SK-N-SH (cell line): ENCODE results near the gene ASTL. TPM values are rescaled to one million over a fixed set of nuclear protein-coding genes. Genes with fewer than 3 reads are reported as not detected.
A peak's percentile ranks its signal among the peaks of the same experiment; 100 is the strongest.

Source experiments
- CTCF ChIA-PET: fragments of 300-600, 350-600 bp; formaldehyde crosslinking; extraction: SDS; loops from one replicate; lab custom pipeline; 2021; lab: Yijun Ruan, JAX
- POLR2A ChIA-PET: fragments of 350-600 bp; sonication (Branson Sonifier 250); formaldehyde crosslinking; extraction: SDS; loops from one replicate; lab custom pipeline; 2020; ENCODE audit warnings: antibody characterized with exemption, inconsistent platforms; lab: Yijun Ruan, JAX
- DNase-seq: peaks from one replicate; pipeline ENCODE4 v3.0.0; 2012
- H2AFZ ChIP-seq: fragments of 200-600 bp; sonication (generic); 2 replicates; pipeline ENCODE4 v1.8.1; 2016; ENCODE audit warnings: antibody characterized with exemption, mild to moderate bottlenecking, low read depth
- H3F3A ChIP-seq: fragments of 200-600 bp; sonication (generic); replicated peaks from 2 replicates; pipeline ENCODE3; 2016; ENCODE audit warnings: antibody characterized with exemption, mild to moderate bottlenecking; ENCODE audit not compliant: insufficient read depth
- H3K27ac ChIP-seq, 2 experiments: fragments of 200-500 bp in 1 of 2; fragments of 200-600 bp in 1 of 2; sonication (Bioruptor generic) in 1 of 2; sonication (generic), shearing (Covaris generic) in 1 of 2; 2 replicates each; pipeline versions ENCODE4 v1.5.1 to v1.6.1; 2014 to 2016; ENCODE audit warnings: low read depth in 2 of 2, inconsistent platforms in 1 of 2, low read length in 1 of 2, mild to moderate bottlenecking in 1 of 2, mixed read lengths in 1 of 2
- H3K27me3 ChIP-seq: fragments of 200-600 bp; sonication (generic), shearing (Covaris generic); 2 replicates; pipeline ENCODE4 v1.6.1; 2016; ENCODE audit warnings: mixed run types; ENCODE audit not compliant: insufficient read depth
- H3K36me3 ChIP-seq, 2 experiments: fragments of 200-500 bp in 1 of 2; fragments of 200-600 bp in 1 of 2; sonication (Bioruptor generic) in 1 of 2; sonication (generic) in 1 of 2; replicated peaks in 1 of 2; 2 replicates each; pipeline versions ENCODE3 to v1.5.1; 2014 to 2016; ENCODE audit warnings: low read length in 1 of 2, mild to moderate bottlenecking in 1 of 2; ENCODE audit not compliant: insufficient read depth in 2 of 2, control insufficient read depth in 1 of 2
- H3K4me1 ChIP-seq, 2 experiments: fragments of 200-500 bp in 1 of 2; fragments of 200-600 bp in 1 of 2; sonication (Bioruptor generic) in 1 of 2; sonication (generic), shearing (Covaris generic) in 1 of 2; 2 replicates each; pipeline versions ENCODE4 v1.5.1 to v1.6.1; 2014 to 2016; ENCODE audit warnings: low read depth in 1 of 2, low read length in 1 of 2, mixed run types in 1 of 2; ENCODE audit not compliant: insufficient read depth in 2 of 2, control insufficient read depth in 1 of 2
- H3K4me2 ChIP-seq: fragments of 200-600 bp; sonication (generic), shearing (Covaris generic); 2 replicates; pipeline ENCODE4 v1.6.1; 2017; ENCODE audit warnings: mixed run types
- H3K4me3 ChIP-seq, 2 experiments: fragments of 200-500 bp in 1 of 2; fragments of 200-600 bp in 1 of 2; sonication (Bioruptor generic) in 1 of 2; sonication (generic), shearing (Covaris generic) in 1 of 2; 2 replicates each; pipeline versions ENCODE4 v1.5.1 to v1.8.1; 2014 to 2016; ENCODE audit warnings: low read depth in 2 of 2, inconsistent platforms in 1 of 2, low read length in 1 of 2, mild to moderate bottlenecking in 1 of 2, mixed read lengths in 1 of 2, moderate library complexity in 1 of 2
- H3K79me2 ChIP-seq: fragments of 200-600 bp; sonication (generic); 2 replicates; pipeline ENCODE4 v1.8.1; 2017; ENCODE audit warnings: mild to moderate bottlenecking; ENCODE audit not compliant: insufficient read depth
- H3K9ac ChIP-seq: fragments of 200-600 bp; sonication (generic); 2 replicates; pipeline ENCODE4 v1.6.1; 2017; ENCODE audit warnings: mixed run types
- H3K9me2 ChIP-seq: fragments of 200-600 bp; sonication (generic); 2 replicates; pipeline ENCODE4 v1.6.1; 2017; ENCODE audit warnings: mixed run types
- H3K9me3 ChIP-seq: fragments of 200-600 bp; sonication (generic); 2 replicates; pipeline ENCODE4 v1.6.1; 2017; ENCODE audit warnings: mixed run types, mild to moderate bottlenecking, moderate library complexity
- H4K20me1 ChIP-seq: fragments of 200-600 bp; sonication (generic); 2 replicates; pipeline ENCODE4 v1.6.1; 2017; ENCODE audit warnings: mild to moderate bottlenecking, mixed run types; ENCODE audit not compliant: insufficient read depth
- EP300 ChIP-seq, 2 experiments: IDR thresholded peaks; 2 replicates each; pipeline versions ENCODE4 v1.4.0 to v1.6.1; 2012; ENCODE audit warnings: borderline replicate concordance in 1 of 2, low read depth in 1 of 2, low read length in 1 of 2
- FOSL2 ChIP-seq: IDR thresholded peaks from 2 replicates; pipeline ENCODE4 v1.4.0; 2012; ENCODE audit warnings: low read depth, mild to moderate bottlenecking, moderate library complexity, borderline replicate concordance
- FOXJ3 ChIP-seq: sonication (generic); formaldehyde crosslinking; IDR thresholded peaks from 2 replicates; pipeline ENCODE4 v1.5.1; 2020; ENCODE audit warnings: mild to moderate bottlenecking, missing genetic modification reagents
- GABPA ChIP-seq: IDR thresholded peaks from 2 replicates; pipeline ENCODE4 v1.4.0; 2012; ENCODE audit warnings: low read depth, mild to moderate bottlenecking
- JUND ChIP-seq: IDR thresholded peaks from 2 replicates; pipeline ENCODE4 v1.4.0; 2012
- MEF2A ChIP-seq: IDR thresholded peaks from 2 replicates; pipeline ENCODE4 v1.4.0; 2012; ENCODE audit warnings: low read depth, borderline replicate concordance
- MXI1 ChIP-seq: IDR thresholded peaks from 2 replicates; pipeline ENCODE4 v1.6.1; 2012; ENCODE audit warnings: mild to moderate bottlenecking, low read depth, low read length, improper control_type of control experiment
- NFIC ChIP-seq: IDR thresholded peaks from 2 replicates; pipeline ENCODE4 v1.4.0; 2012; ENCODE audit warnings: borderline replicate concordance
- NRF1 ChIP-seq: IDR thresholded peaks from 2 replicates; pipeline ENCODE4 v1.6.1; 2012; ENCODE audit warnings: low read depth, mild to moderate bottlenecking, low read length
- POLR2AphosphoS5 ChIP-seq: IDR thresholded peaks from 2 replicates; pipeline ENCODE4 v1.6.1; 2012; ENCODE audit warnings: low read depth, low read length
- RAD21 ChIP-seq: IDR thresholded peaks from 2 replicates; pipeline ENCODE4 v1.6.1; 2012; ENCODE audit warnings: mild to moderate bottlenecking, low read length
- RXRA ChIP-seq: IDR thresholded peaks from 2 replicates; pipeline ENCODE4 v1.4.0; 2012; ENCODE audit warnings: low read depth, mild to moderate bottlenecking, borderline replicate concordance
- SIN3A ChIP-seq: IDR thresholded peaks from 2 replicates; pipeline ENCODE4 v1.6.1; 2012; ENCODE audit warnings: low read depth, mild to moderate bottlenecking, low read length, moderate library complexity, borderline replicate concordance
- WGBS: methylation state at CpG from one replicate; pipeline ENCODE4 v1.1.6; 2017; ENCODE audit warnings: low lambda C conversion rate; 5-methylcytosine and 5-hydroxymethylcytosine counted together
- polyA plus RNA-seq, 3 experiments: library from polyadenylated mRNA; depleted of rRNA; stranded (reverse); fragments of >200 nt; gene quantifications; 2 replicates each; pipeline ENCODE4 v1.2.3, GENCODE V29; 2012
- TF ChIP-seq, protein P1 (sequence below): fragments of 150-350 bp; IDR thresholded peaks from 2 replicates; pipeline ENCODE4 v1.6.1; 2016; ENCODE audit warnings: mild to moderate bottlenecking, low read depth, low read length
- TF ChIP-seq, protein P2 (sequence below): IDR thresholded peaks from 2 replicates; pipeline ENCODE4 v1.6.1; 2012; ENCODE audit warnings: mild to moderate bottlenecking, low read depth, low read length, moderate library complexity
- TF ChIP-seq, protein P3 (sequence below): IDR thresholded peaks from 2 replicates; pipeline ENCODE4 v1.4.0; 2012; ENCODE audit warnings: low read depth

Gene ASTL
- polyA plus RNA-seq, 1 of the 3 experiments (the other 2 are of a cell fraction), result not detected

DNA sequence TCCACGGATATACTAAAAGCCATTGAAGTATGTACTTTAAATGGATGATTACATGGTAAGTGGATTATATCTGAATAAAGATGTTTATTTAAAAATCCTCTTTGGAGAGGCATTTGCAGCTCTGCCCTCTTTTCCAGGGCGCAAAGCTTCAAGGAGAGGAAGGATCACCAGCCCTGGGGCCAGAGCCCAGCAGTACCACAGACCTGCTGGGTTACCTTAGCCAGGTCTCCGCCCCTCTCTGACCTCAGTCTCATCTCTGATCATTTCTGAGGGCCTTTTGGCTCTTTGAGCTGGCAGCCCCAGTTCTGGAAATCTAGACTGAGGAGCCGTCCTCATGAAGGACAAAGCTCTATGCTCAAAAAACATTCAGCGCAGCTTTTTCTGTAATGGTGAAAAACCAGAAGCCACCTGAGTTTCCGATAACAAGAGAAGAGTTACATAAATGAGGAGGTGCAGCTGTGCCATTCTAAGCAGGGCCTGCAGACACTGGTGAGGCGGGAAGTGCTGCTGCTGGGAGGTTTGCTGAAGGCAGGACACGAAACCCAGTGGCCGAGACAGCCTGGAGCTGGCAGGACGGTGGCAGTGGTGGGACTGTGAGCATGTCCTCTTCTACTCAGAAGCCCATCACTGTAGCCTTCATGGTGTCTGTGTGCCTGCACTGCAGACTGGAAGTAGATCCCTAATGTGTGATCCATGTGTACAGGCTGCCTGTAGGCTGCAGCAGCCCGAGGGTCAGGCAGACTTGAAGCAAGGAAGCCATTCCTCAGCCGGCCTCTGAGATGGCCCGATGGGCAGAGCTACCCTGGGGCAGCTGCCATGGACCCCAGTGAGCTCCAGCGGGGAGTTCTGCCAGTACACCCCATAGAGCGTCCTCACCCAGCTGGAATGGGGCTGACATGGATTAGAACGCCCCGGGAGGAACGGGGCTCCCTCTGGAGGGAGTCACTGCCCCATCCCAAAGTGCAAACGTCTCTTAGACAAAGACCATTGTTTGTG is 49.7 kb downstream of the ASTL start (continued):
- TF ChIP-seq, protein P1, sequence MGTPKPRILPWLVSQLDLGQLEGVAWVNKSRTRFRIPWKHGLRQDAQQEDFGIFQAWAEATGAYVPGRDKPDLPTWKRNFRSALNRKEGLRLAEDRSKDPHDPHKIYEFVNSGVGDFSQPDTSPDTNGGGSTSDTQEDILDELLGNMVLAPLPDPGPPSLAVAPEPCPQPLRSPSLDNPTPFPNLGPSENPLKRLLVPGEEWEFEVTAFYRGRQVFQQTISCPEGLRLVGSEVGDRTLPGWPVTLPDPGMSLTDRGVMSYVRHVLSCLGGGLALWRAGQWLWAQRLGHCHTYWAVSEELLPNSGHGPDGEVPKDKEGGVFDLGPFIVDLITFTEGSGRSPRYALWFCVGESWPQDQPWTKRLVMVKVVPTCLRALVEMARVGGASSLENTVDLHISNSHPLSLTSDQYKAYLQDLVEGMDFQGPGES, result no peak

DNA sequence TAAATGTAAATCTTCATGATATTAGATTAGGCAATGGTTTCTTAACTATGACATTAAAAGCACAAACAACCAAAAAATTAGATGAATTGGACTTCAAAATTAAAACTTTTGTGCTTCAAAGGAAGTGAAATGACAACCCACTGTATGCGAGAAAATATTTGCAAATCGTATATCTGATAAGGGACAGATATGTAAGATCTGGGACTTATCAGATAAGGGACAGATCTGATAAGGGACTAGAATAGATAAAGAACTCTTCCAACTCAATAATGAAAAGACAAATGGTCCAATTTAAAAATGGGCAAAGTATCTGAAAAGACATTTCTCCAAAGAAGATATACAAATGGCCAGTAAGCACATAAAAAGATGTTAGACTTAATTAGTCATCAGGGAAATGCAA is 51.2 kb downstream of the ASTL start:
- H3K4me1 ChIP-seq, result peaks cover 0 to 49% of the 10 kb centered on the region in 2 experiments; a peak in 1 of 4 replicates
- CTCF ChIA-PET, result interaction anchor here (1.0 kb wide), 1 partner anchor 88 kb away, joined by 3 read pairs; no protein-coding TSS in a partner anchor
- H3K79me2 ChIP-seq, result no peaks in the 10 kb centered on the region
- POLR2A ChIA-PET, result no interaction called here
- H3K27me3 ChIP-seq, result no peaks in the 10 kb centered on the region
- no peak overlapping the region for H3K9ac ChIP-seq
- H3K9me3 ChIP-seq, result no peaks in the 10 kb centered on the region
- H3K4me2 ChIP-seq, result no peak overlapping the region
- DNase-seq, result no peak
- H3F3A ChIP-seq, result no peaks in the 10 kb centered on the region
- TF ChIP-seq POLR2AphosphoS5, result no peak
- no peak for TF ChIP-seq RXRA
- no peak for TF ChIP-seq GABPA
- no peaks in the 10 kb centered on the region for H4K20me1 ChIP-seq
- WGBS, result 58% methylated on average over 2 of the region's 2 CpGs
- H3K9me2 ChIP-seq, result no peaks in the 10 kb centered on the region
- H3K27ac ChIP-seq, result no peak overlapping the region
- H3K4me3 ChIP-seq, result no peak overlapping the region
- no peak overlapping the region for H2AFZ ChIP-seq
- no peaks in the 10 kb centered on the region for H3K36me3 ChIP-seq

DNA sequence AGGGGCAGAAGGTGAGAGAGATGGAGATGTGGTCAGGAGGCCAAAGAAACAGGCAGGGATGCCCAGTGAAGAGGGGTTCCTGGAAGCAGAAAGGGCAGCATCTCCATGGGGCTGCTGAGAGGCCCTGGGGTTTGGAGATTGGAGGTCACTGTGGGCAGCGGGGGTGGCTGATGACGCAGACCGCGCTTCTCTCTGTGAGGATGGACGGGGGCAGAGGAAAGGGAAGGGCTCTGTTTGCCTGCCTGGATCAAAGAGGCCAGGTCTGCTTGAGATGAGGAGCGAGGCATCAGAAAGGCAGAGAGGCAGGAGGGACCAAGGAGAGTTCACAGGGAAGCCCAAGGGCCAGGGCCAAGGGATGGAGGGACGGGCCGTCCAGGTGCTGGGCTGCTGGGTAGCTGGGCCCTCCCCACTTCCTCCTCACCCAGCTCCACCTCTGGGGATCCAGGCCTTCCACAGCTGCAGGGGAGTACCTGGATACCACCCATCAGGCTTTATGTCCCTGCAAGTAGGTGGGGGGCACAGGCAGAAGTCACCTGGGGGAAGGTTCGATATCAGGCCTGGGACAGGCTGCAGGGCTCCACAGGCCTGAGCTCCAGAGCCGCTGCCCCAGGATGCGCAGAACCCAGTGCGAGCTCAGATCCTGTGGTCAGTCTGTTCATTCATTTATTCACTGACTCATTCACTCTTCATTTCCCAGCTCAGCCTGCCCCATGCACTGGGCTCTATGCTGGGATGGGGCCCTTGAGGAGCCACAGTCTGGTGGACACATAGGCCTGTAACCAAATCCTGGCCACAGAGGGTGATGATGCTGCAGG is 52.6 kb downstream of the ASTL start:
- Histone ChIP-seq H3K9me2 (no peaks in the 10 kb centered on the region), H3K79me2 (no peaks in the 10 kb centered on the region), H3K4me1 (peaks cover 0 to 35% of the 10 kb centered on the region in 2 experiments; a peak in 1 of 4 replicates), H4K20me1 (no peaks in the 10 kb centered on the region), H3K27ac (peak overlapping the region in 1 of 2 experiments; percentile 47; a peak in 1 of 4 replicates), H3F3A (no peaks in the 10 kb centered on the region), H2AFZ (no peak overlapping the region), H3K27me3 (no peaks in the 10 kb centered on the region), H3K36me3 (no peaks in the 10 kb centered on the region), H3K9ac (no peak overlapping the region), H3K9me3 (no peaks in the 10 kb centered on the region), H3K4me3 (no peak overlapping the region), H3K4me2 (no peak overlapping the region)
- DNase-seq, result no peak
- CTCF ChIA-PET, result interaction anchor here (1.3 kb wide), 1 partner anchor 63 kb away, joined by 5 read pairs; no protein-coding TSS in a partner anchor
- POLR2A ChIA-PET, result no interaction called here
- WGBS, result 73% methylated on average over 8 of the region's 12 CpGs
- TF ChIP-seq FOXJ3 (CRISPR knock-in tag) (no peak), GABPA (no peak), NFIC (no peak), RAD21 (no peak), SIN3A (no peak), NRF1 (no peak), MXI1 (no peak), MEF2A (no peak), FOSL2 (no peak), EP300 (IDR thresholded peaks at IDR 0.05; ENCODE audit: borderline replicate concordance in 1 of 2, low read depth in 1 of 2, low read length in 1 of 2) (no peak), POLR2AphosphoS5 (no peak), JUND (no peak)
- TF ChIP-seq, protein P2, sequence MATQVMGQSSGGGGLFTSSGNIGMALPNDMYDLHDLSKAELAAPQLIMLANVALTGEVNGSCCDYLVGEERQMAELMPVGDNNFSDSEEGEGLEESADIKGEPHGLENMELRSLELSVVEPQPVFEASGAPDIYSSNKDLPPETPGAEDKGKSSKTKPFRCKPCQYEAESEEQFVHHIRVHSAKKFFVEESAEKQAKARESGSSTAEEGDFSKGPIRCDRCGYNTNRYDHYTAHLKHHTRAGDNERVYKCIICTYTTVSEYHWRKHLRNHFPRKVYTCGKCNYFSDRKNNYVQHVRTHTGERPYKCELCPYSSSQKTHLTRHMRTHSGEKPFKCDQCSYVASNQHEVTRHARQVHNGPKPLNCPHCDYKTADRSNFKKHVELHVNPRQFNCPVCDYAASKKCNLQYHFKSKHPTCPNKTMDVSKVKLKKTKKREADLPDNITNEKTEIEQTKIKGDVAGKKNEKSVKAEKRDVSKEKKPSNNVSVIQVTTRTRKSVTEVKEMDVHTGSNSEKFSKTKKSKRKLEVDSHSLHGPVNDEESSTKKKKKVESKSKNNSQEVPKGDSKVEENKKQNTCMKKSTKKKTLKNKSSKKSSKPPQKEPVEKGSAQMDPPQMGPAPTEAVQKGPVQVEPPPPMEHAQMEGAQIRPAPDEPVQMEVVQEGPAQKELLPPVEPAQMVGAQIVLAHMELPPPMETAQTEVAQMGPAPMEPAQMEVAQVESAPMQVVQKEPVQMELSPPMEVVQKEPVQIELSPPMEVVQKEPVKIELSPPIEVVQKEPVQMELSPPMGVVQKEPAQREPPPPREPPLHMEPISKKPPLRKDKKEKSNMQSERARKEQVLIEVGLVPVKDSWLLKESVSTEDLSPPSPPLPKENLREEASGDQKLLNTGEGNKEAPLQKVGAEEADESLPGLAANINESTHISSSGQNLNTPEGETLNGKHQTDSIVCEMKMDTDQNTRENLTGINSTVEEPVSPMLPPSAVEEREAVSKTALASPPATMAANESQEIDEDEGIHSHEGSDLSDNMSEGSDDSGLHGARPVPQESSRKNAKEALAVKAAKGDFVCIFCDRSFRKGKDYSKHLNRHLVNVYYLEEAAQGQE, result no peak
- TF ChIP-seq, protein P3, sequence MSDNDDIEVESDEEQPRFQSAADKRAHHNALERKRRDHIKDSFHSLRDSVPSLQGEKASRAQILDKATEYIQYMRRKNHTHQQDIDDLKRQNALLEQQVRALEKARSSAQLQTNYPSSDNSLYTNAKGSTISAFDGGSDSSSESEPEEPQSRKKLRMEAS, result no peak
